Naive thymus-derived CD8-positive, alpha-beta T cell (primary cell): Measurements from ENCODE around the gene HSPB6. TPM values are rescaled to one million over a fixed set of nuclear protein-coding genes. Genes with fewer than 3 reads are reported as not detected.
A peak's percentile ranks its signal among the peaks of the same experiment; 100 is the strongest.

Experiments used
- ATAC-seq, 2 donors: fragments of 150-1000 bp; cut with Tn5 transposase in 1 of 2; sonication (Bioruptor Pico), chemical (Tn5 transposase) in 1 of 2; 1 replicate in 1 of 2; 2 replicates in 1 of 2; pipeline ENCODE4 v1.10.0; 2021; ENCODE audit warnings: mild to moderate bottlenecking in 2 of 2, moderate library complexity in 2 of 2
- POLR2A ChIA-PET: fragments of 350-600 bp; sonication (Branson Sonifier 250); formaldehyde crosslinking; loops from one replicate; lab custom pipeline; 2021; ENCODE audit warnings: antibody characterized with exemption; lab: Charles Lee
- DNase-seq, 10 donors: peaks; one replicate each; pipeline versions ENCODE4 v3.0.0 to v3.0.0-alpha.2; 2020 to 2022
- H3K27ac Mint-ChIP-seq, 10 donors: one replicate each; pipeline ENCODE4 v1.8.0; 2020 to 2022; ENCODE audit warnings: mild to moderate bottlenecking in 10 of 10, mixed read lengths in 10 of 10, moderate library complexity in 4 of 10, inconsistent platforms in 1 of 10
- H3K27me3 Mint-ChIP-seq, 5 donors: one replicate each; pipeline ENCODE4 v1.8.0; 2021 to 2022; ENCODE audit warnings: mixed read lengths in 5 of 5
- H3K36me3 Mint-ChIP-seq, 3 donors: one replicate each; pipeline ENCODE4 v1.8.0; 2020 to 2022; ENCODE audit warnings: mixed read lengths in 3 of 3, mild to moderate bottlenecking in 2 of 3, inconsistent platforms in 1 of 3
- H3K4me1 Mint-ChIP-seq, 4 donors: one replicate each; pipeline ENCODE4 v1.8.0; 2021 to 2022; ENCODE audit warnings: mixed read lengths in 4 of 4
- H3K4me3 Mint-ChIP-seq, 10 donors: one replicate each; pipeline ENCODE4 v1.8.0; 2020 to 2022; ENCODE audit warnings: mild to moderate bottlenecking in 10 of 10, mixed read lengths in 10 of 10, moderate library complexity in 6 of 10, inconsistent platforms in 1 of 10
- H3K9me3 Mint-ChIP-seq, 9 donors: one replicate each; pipeline ENCODE4 v1.8.0; 2020 to 2022; ENCODE audit warnings: mixed read lengths in 9 of 9, mild to moderate bottlenecking in 3 of 9, inconsistent platforms in 1 of 9, moderate library complexity in 1 of 9
- polyA plus RNA-seq, 3 donors: library from polyadenylated mRNA; unstranded; fragments of 300-500 nt; fragmentation: Illumina TruSeq; gene quantifications; one replicate each; pipeline ENCODE4 v1.2.3, GENCODE V29; 2021
- total RNA-seq, 8 experiments: library from RNA in 2 of 8; stranded (reverse) in 2 of 8; gene quantifications; one replicate each; pipeline ENCODE4 v1.2.3 and lab custom pipeline; 2021 to 2026

Gene HSPB6
- total and polyA plus RNA-seq, 5 experiments from 2014 or later = not detected

DNA sequence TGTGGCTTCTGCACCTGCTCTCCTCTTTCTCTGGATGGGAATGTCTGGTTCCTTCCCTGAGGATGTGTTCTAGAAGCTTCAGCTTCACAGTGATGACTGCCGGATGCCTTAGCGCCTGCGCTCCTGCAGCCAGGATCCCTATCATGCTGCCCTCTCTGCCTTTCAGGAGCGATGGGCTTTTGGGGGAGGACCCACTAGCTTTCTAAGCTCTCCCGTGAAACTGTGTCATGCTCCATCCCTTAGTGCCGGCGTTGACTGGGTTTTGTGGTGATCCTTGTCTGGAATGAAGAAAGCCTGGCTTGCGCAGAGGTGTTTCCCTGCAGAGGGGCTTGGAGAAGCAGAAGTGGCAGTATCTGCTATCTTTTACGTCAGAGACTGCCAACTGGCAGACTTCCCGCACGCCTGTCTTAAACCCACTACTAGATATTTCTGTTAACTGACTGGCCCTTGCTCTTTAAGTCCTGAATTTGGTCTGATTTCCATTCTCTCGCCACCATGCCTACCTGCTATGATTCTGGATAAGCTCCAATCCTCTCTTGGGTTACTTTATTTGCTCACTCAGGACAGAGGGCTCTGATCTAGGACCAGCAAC is 42.8 kb downstream of the HSPB6 start:
- POLR2A ChIA-PET = interaction anchor here (3.3 to 4.9 kb wide), 2 partner anchors 11 to 19 kb away, joined by 13 to 24 read pairs; no protein-coding TSS in a partner anchor
- Mint-ChIP-seq H3K9me3 (no peaks in the 10 kb centered on the region), H3K27me3 (no peaks in the 10 kb centered on the region), H3K27ac (peak overlapping the region; percentile 29 to 96 (median 86)), H3K36me3 (no peaks in the 10 kb centered on the region), H3K4me1 (peaks cover 40 to 67% (median 59%) of the 10 kb centered on the region in 4 donors), H3K4me3 (peak overlapping the region; percentile 44 to 81 (median 68))
- ATAC-seq = no peak
- no peak for DNase-seq

DNA sequence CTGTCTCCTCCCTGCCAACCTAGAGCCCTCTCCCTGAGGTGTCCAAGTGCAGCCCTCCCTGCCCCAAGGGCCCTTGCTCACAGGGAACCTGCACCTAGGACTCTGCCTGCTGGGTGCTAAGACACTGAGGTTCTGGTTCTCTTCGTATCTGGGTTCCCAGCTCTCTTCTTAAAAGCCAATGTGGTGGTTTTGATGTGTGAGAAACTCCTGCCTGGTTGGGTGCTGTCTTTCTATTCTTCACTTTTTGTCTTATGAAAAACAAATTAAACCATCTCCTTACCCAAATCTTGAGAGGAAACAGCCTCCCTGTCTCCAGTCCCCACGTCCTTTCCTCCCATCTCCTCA is 43.4 kb downstream of the HSPB6 start:
- Mint-ChIP-seq H3K4me3 (peak overlapping the region; percentile 44 to 81 (median 68)), H3K9me3 (no peaks in the 10 kb centered on the region), H3K27me3 (no peaks in the 10 kb centered on the region), H3K27ac (peak overlapping the region; percentile 50 to 96 (median 92)), H3K36me3 (no peaks in the 10 kb centered on the region), H3K4me1 (peaks cover 40 to 62% (median 55%) of the 10 kb centered on the region in 4 donors)
- ATAC-seq (peak in 1 of 2 donors; percentile 6), DNase-seq (peak in 2 of 10 donors; percentile 23 to 59)
- POLR2A ChIA-PET = interaction anchor here (1.0 to 4.9 kb wide), 3 partner anchors 11 to 23 kb away, joined by 3 to 24 read pairs (median 13); no protein-coding TSS in a partner anchor

DNA sequence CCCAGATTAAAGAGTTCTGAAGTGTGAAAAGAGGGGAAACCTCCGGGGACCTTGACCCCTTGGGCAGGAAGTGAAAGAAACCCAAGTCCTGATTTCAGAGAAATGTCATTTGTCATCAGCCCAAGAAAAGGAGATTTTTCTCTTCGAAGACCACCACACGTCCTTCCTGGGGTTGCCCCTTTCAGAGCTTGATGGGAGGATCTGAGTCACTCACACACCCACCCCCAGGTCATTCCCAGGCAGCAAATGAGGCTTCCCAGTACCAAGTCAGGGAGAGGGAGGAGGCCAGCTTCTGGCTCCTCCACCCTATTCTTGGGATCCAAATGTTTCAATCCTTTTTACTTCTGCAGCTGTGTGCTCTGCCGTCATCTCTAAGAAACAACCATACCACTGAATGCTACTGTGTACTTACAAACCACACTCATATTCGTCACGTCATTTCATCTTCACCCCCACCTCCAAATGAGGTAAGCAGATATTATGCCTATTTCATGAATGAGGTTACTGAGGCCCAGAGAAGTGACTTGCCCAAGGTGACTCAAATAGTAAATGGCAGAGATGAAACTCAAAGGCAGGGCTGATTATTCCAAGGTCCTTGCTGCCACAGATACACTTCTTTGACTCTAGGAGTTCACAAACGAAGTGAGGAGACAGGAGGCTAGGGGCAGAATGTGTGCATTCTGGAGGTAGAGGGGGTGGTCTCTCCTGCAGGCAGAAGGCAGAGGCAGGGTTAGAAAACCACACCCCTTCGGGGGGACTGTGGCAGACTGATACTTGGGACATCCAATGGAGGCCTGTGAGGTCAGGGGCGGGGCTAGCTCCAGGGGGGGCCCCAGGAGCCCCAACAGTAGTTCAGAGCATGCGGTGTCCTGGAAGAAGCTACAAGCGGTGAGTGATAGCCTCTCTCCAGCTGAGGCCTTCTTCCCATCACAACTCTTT is 44.0 kb downstream of the HSPB6 start:
- H3K9me3 Mint-ChIP-seq = no peaks in the 10 kb centered on the region
- peak overlapping the region; percentile 23 to 81 (median 71) for H3K4me3 Mint-ChIP-seq
- H3K36me3 Mint-ChIP-seq = no peaks in the 10 kb centered on the region
- H3K4me1 Mint-ChIP-seq = peaks cover 40 to 61% (median 55%) of the 10 kb centered on the region in 4 donors
- POLR2A ChIA-PET = interaction anchor here (0.6 to 4.9 kb wide), 5 partner anchors 10 to 28 kb away, joined by 3 to 24 read pairs (median 8); no protein-coding TSS in a partner anchor
- peak overlapping the region; percentile 73 to 96 (median 92) for H3K27ac Mint-ChIP-seq
- peak in 6 of 10 donors; percentile 44 to 56 (median 52) for DNase-seq
- peak in 1 of 2 donors; percentile 26 for ATAC-seq
- no peaks in the 10 kb centered on the region for H3K27me3 Mint-ChIP-seq

DNA sequence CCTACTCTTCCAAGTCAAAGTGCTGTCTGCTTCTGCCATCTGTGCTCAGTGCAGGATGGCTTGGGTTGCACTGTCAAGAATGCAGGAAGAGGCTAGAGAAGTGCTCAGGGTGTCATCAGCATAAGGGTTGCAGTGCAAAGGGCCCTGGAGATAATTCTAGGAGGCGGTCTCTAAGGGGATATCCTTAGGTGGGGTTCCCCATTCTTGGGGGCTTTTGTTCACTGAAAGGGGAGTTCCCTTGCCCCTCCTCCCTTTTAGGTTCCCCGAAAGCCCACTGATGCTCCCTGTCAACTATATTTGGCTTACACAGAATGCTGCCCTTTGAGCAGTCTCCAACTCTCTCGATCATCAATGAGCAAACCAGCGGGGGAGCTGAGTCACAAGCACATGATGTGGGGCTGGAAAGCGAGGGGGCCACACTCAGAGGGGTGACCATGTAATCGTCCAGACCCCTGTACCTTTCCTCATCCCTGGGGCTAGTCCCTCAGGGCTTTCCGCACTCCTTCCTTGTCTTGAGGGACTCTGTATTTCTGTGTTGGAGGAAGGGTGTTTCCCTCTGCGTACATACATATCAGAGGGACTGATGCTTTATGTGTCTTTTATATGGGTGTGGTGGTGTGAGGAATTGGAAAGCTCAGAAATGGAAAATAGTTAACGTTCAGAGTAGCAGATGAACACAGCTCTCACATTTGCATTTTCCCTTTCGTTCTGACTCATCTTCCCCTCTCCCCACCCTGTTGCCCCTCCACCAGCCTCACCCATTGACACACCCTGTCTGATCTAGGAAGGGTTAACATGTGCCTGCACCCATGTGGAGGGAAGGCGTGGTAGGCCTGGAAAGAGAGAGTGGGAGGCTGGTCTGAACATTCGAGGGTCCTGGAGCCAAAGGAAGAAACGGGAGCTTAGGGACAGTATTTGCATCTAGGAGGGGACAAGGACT is 45.8 kb downstream of the HSPB6 start:
- Mint-ChIP-seq H3K36me3 (no peaks in the 10 kb centered on the region), H3K9me3 (no peaks in the 10 kb centered on the region), H3K4me1 (peaks cover 33 to 53% (median 44%) of the 10 kb centered on the region in 4 donors), H3K27ac (peak overlapping the region in 6 of 10 donors; percentile 0 to 82 (median 44)), H3K27me3 (no peaks in the 10 kb centered on the region), H3K4me3 (peak overlapping the region in 2 of 10 donors; percentile 26 to 43)
- ATAC-seq (no peak), DNase-seq (no peak)
- POLR2A ChIA-PET = interaction anchor here (0.5 to 4.9 kb wide), 2 partner anchors 8 to 13 kb away, joined by 3 to 24 read pairs; no protein-coding TSS in a partner anchor

DNA sequence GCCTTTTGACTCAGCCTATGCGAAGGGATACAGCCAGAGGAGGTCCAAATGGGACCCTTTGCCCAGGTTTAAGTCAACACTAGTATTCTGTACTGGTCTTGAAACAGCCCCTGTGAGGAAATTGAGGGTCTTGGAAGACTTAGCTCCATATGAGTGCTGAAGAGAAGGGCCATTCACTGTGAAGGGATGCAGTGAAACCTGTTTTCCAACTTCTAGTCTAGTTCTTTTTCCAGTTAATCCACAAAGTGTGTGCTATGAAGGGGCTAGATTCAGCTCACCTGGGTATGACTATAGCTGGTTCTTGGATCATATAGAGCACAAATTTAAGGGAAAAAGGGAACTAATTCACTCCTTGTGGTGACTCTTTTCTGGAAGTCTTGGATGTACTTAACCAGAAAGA is 48.4 kb downstream of the HSPB6 start:
- Mint-ChIP-seq H3K36me3 (no peaks in the 10 kb centered on the region), H3K9me3 (no peaks in the 10 kb centered on the region), H3K4me1 (peaks cover 15 to 28% (median 21%) of the 10 kb centered on the region in 4 donors), H3K4me3 (no peak overlapping the region), H3K27me3 (no peaks in the 10 kb centered on the region), H3K27ac (no peak overlapping the region)
- DNase-seq (no peak), ATAC-seq (no peak)
- POLR2A ChIA-PET = no interaction called here

Other genes with a start within 250 kb of the HSPB6 start
- gene DMKN, start 243.4 kb downstream of the HSPB6 start, total RNA-seq = 1 to 10 TPM; 1.8 to 2.6 TPM
- gene DMKN, start 243.4 kb downstream of the HSPB6 start, polyA plus RNA-seq = 1 to 10 TPM in 1 of 3 donors, under 1 TPM in 2; 0.27 to 5.8 (median 0.42) TPM
- under 1 TPM in 1 of 2 experiments, not detected in 1; 0.31 TPM for gene SBSN, start 228.7 kb downstream of the HSPB6 start, total RNA-seq
- not detected for gene SBSN, start 228.7 kb downstream of the HSPB6 start, polyA plus RNA-seq
- gene GAPDHS, start 223.6 kb downstream of the HSPB6 start, total RNA-seq = not detected
- not detected for gene GAPDHS, start 223.6 kb downstream of the HSPB6 start, polyA plus RNA-seq
- 10 to 100 TPM; 31.1 to 34.3 TPM for gene TMEM147, start 211.4 kb downstream of the HSPB6 start, total RNA-seq
- 100 to 1,000 TPM; 151 to 159 (median 157) TPM for gene TMEM147, start 211.4 kb downstream of the HSPB6 start, polyA plus RNA-seq
- not detected for gene ATP4A, start 193.4 kb downstream of the HSPB6 start, total RNA-seq
- gene ATP4A, start 193.4 kb downstream of the HSPB6 start, polyA plus RNA-seq = not detected
- gene PMIS2, start 170.9 kb downstream of the HSPB6 start, total RNA-seq = not detected
- gene PMIS2, start 170.9 kb downstream of the HSPB6 start, polyA plus RNA-seq = not detected
- 10 to 100 TPM; 27.1 to 29.8 TPM for gene HAUS5, start 144.3 kb downstream of the HSPB6 start, total RNA-seq
- 1 to 10 TPM; 6.6 to 7.7 (median 7.2) TPM for gene HAUS5, start 144.3 kb downstream of the HSPB6 start, polyA plus RNA-seq
- gene RBM42, start 128.0 kb downstream of the HSPB6 start, total RNA-seq = 10 to 100 TPM; 55.5 to 56.2 TPM
- gene RBM42, start 128.0 kb downstream of the HSPB6 start, polyA plus RNA-seq = 10 to 100 TPM; 54.1 to 59.7 (median 58.0) TPM
- 1 to 10 TPM in 1 of 2 experiments, under 1 TPM in 1; 0.55 to 1.0 TPM for gene ETV2, start 115.3 kb downstream of the HSPB6 start, total RNA-seq
- under 1 TPM in 2 of 3 donors, not detected in 1; 0.27 to 0.47 TPM for gene ETV2, start 115.3 kb downstream of the HSPB6 start, polyA plus RNA-seq
- 100 to 1,000 TPM; 197 to 212 TPM for gene COX6B1, start 108.7 kb downstream of the HSPB6 start, total RNA-seq
- 100 to 1,000 TPM; 824 to 920 (median 852) TPM for gene COX6B1, start 108.7 kb downstream of the HSPB6 start, polyA plus RNA-seq
- not detected for gene UPK1A, start 90.5 kb downstream of the HSPB6 start, total RNA-seq
- gene UPK1A, start 90.5 kb downstream of the HSPB6 start, polyA plus RNA-seq = not detected
- under 1 TPM; 0.21 to 0.36 TPM for gene ZBTB32, start 52.5 kb downstream of the HSPB6 start, total RNA-seq
- under 1 TPM; 0.15 to 0.68 (median 0.43) TPM for gene ZBTB32, start 52.5 kb downstream of the HSPB6 start, polyA plus RNA-seq
- 10 to 100 TPM; 73.9 to 79.2 TPM for gene KMT2B, start 39.0 kb downstream of the HSPB6 start, total RNA-seq
- 1 to 10 TPM in 1 of 3 donors, under 1 TPM in 2; 0.60 to 2.8 (median 0.83) TPM for gene KMT2B, start 39.0 kb downstream of the HSPB6 start, polyA plus RNA-seq
- 10 to 100 TPM; 79.8 to 82.5 TPM for gene IGFLR1, start 14.6 kb downstream of the HSPB6 start, total RNA-seq
- gene IGFLR1, start 14.6 kb downstream of the HSPB6 start, polyA plus RNA-seq = 10 to 100 TPM; 70.2 to 92.7 (median 92.6) TPM
- 10 to 100 TPM; 52.7 to 53.1 TPM for gene U2AF1L4, start 11.6 kb downstream of the HSPB6 start, total RNA-seq
- 10 to 100 TPM; 43.1 to 93.1 (median 76.6) TPM for gene U2AF1L4, start 11.6 kb downstream of the HSPB6 start, polyA plus RNA-seq
- gene PSENEN, start 11.4 kb downstream of the HSPB6 start, total RNA-seq = 10 to 100 TPM; 23.0 to 26.2 TPM
- 10 to 100 TPM; 68.7 to 76.5 (median 71.2) TPM for gene PSENEN, start 11.4 kb downstream of the HSPB6 start, polyA plus RNA-seq
- 10 to 100 TPM; 14.0 to 16.6 TPM for gene LIN37, start 8.5 kb downstream of the HSPB6 start, total RNA-seq
- 10 to 100 TPM in 1 of 3 donors, 1 to 10 TPM in 2; 5.4 to 15.5 (median 8.1) TPM for gene LIN37, start 8.5 kb downstream of the HSPB6 start, polyA plus RNA-seq
- 10 to 100 TPM; 42.0 to 43.5 TPM for gene PROSER3, start 1.1 kb upstream of the HSPB6 start, total RNA-seq
- gene PROSER3, start 1.1 kb upstream of the HSPB6 start, polyA plus RNA-seq = 1 to 10 TPM; 3.4 to 7.4 (median 5.8) TPM
- gene ARHGAP33, start 18.5 kb upstream of the HSPB6 start, total RNA-seq = 10 to 100 TPM in 1 of 2 experiments, 1 to 10 TPM in 1; 8.7 to 11.1 TPM
- under 1 TPM in 1 of 3 donors, not detected in 2; 0.13 TPM for gene ARHGAP33, start 18.5 kb upstream of the HSPB6 start, polyA plus RNA-seq
- not detected for gene PRODH2, start 55.8 kb upstream of the HSPB6 start, total RNA-seq
- gene PRODH2, start 55.8 kb upstream of the HSPB6 start, polyA plus RNA-seq = not detected
- gene NPHS1, start 95.5 kb upstream of the HSPB6 start, total RNA-seq = under 1 TPM in 1 of 2 experiments, not detected in 1; 0.27 TPM
- gene NPHS1, start 95.5 kb upstream of the HSPB6 start, polyA plus RNA-seq = under 1 TPM in 1 of 3 donors, not detected in 2; 0.50 TPM
- gene KIRREL2, start 99.9 kb upstream of the HSPB6 start, total RNA-seq = under 1 TPM; 0.96 to 0.99 TPM
- gene KIRREL2, start 99.9 kb upstream of the HSPB6 start, polyA plus RNA-seq = under 1 TPM; 0.16 to 0.77 (median 0.35) TPM
- not detected for gene APLP1, start 111.5 kb upstream of the HSPB6 start, total RNA-seq
- not detected for gene APLP1, start 111.5 kb upstream of the HSPB6 start, polyA plus RNA-seq
- gene NFKBID, start 143.5 kb upstream of the HSPB6 start, total RNA-seq = 10 to 100 TPM; 42.7 to 48.7 TPM
- 1 to 10 TPM; 1.2 to 2.8 (median 2.5) TPM for gene NFKBID, start 143.5 kb upstream of the HSPB6 start, polyA plus RNA-seq
- gene HCST, start 145.5 kb upstream of the HSPB6 start, total RNA-seq = 10 to 100 TPM; 85.7 to 87.7 TPM
- gene HCST, start 145.5 kb upstream of the HSPB6 start, polyA plus RNA-seq = 1,000 to 10,000 TPM; 1,254 to 1,751 (median 1,469) TPM
- 1 to 10 TPM; 3.1 to 5.8 TPM for gene TYROBP, start 151.3 kb upstream of the HSPB6 start, total RNA-seq
- gene TYROBP, start 151.3 kb upstream of the HSPB6 start, polyA plus RNA-seq = 10 to 100 TPM in 1 of 3 donors, 1 to 10 TPM in 2; 4.4 to 72.6 (median 5.6) TPM
- gene LRFN3, start 179.3 kb upstream of the HSPB6 start, total RNA-seq = 10 to 100 TPM; 11.2 to 11.4 TPM
- 1 to 10 TPM in 2 of 3 donors, under 1 TPM in 1; 0.62 to 1.4 (median 1.1) TPM for gene LRFN3, start 179.3 kb upstream of the HSPB6 start, polyA plus RNA-seq
- 10 to 100 TPM; 19.4 to 24.2 TPM for gene SDHAF1, start 238.2 kb upstream of the HSPB6 start, total RNA-seq
- gene SDHAF1, start 238.2 kb upstream of the HSPB6 start, polyA plus RNA-seq = 10 to 100 TPM; 31.9 to 50.9 (median 34.9) TPM